GM21529 (cell line): ENCODE measurements around the gene CCDC77.
"Not testable (repeated sequence)": the region's sequence is repeated elsewhere in the genome, so short reads cannot be mapped to it uniquely, and the experiment has no call there.

Experiments used
- ATAC-seq: cut with Tn5 transposase; IDR thresholded peaks from one replicate; pipeline ENCODE4 v1.9.1; 2021; ENCODE audit not compliant: unreplicated experiment

The CCDC77 gene

GRCh38 chr12:401235-402028 lies at the start of gene CCDC77:
CCDC77 (plus strand) TSS chr12:401644; CDS start chr12:409384, 7,740 bp downstream.
- ATAC-seq = peak; percentile 99

- ATAC-seq = no peak
Observed at GRCh38 chr12:356276-356988, 45.0 kb upstream of the CCDC77 start.

DNA sequence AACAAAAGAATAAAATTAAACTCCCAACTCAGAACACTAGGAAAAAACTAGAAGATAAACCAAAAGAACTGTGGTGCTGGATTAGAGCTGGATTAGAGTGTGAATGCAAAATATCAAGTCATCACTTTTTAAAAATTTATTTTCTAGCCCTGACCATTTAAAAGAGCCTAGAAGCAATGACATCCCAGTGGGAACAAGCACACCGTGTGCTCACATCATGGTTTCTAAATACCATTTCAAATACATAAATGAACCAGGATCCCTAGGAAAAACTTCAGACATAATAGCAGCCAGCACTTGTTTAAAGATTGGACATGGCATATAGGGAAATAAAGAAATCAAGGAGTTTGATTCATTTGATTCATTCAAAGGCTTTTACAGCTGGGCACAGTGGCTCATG lies 42.4 kb upstream of the CCDC77 start:
- no peak for ATAC-seq

DNA sequence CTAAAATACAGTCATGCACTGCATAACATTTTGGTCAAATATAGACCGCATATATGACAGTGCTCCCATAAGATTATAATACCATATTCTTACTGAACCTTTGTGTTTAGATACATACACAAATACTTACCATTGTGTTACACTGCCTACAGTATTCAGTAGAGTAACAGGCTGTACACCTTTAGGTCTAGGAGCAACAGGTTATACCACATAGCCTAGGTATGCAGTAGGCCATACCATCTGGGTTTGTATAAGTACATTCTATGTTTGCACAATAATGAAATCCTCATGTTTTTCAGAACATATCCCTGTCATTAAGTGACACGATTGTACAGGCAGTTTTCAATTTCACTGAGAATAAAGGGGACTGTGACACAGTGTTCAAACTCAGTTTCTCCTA lies 34.6 kb upstream of the CCDC77 start:
- no peak for ATAC-seq

GRCh38 chr12:367972-368371 lies 33.5 kb upstream of the CCDC77 start:
- no peak for ATAC-seq

GRCh38 chr12:370739-371485 lies 30.5 kb upstream of the CCDC77 start:
- not testable (repeated sequence) for ATAC-seq

DNA sequence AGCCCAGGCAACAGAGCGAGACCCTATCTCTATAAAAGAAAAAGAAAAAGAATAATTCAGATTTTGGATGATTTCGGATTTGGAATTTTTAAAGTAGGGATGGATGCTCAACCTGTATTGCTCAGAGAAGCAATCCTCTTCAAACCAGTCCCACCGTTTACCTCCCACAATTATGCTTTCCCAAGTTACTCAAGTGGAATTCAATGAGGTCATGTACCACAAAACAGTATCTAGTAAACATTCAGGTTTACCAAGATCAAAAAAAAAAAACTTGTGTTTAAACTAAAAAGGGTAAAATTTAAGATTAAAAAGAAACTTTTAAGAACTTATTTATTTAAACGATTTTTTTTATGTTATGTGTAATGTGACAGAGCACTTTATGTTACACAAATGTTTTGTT lies 14.8 kb upstream of the CCDC77 start:
- no peak for ATAC-seq

DNA sequence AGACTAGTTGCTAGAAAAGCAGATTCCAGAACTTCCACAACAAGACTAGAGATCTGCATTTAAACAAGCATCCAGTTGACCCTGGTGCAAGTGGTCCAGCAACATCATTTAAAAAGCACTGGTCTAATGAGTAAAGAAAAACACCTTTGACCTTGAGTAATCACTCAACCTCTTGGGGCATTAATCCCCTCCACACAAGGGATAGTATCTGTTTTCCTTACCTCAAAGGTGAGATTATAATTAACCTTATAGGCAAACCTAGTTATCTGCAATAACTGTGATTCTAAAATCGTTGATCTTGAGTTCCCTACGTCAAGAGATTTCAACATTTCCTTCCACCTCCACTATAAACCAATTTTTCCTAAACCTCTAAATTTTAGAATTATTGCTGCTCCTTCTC lies 13.4 kb upstream of the CCDC77 start:
- ATAC-seq = no peak

GRCh38 chr12:388541-389141 lies 12.8 kb upstream of the CCDC77 start:
- peak; percentile 59 for ATAC-seq

GRCh38 chr12:389142-390096 lies 12.0 kb upstream of the CCDC77 start, which contains the start of gene KDM5A:
KDM5A (minus strand) TSS chr12:389320; CDS start chr12:389091, 229 bp downstream.
- ATAC-seq = peak; percentile 85

DNA sequence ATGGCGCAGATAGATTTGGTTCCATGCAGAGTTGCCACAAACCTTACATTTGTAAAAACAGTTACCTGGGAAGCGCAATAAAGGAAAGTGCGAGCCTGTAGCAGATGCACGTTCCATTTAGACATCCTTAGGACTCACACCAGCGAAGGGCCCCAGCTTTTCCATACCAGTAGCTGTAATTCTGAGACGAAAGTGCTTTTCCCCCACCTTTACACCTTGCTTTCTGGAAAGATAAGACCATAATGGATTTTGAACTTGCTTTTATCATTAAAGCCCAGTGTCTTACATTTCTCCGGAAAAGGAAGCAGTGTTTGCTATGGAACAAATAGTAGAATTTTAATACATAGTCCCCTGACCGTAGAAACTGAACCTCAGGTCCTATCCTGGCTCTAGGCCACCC lies 616 bp upstream of the CCDC77 start:
- no peak for ATAC-seq

- no peak for ATAC-seq
Observed at GRCh38 chr12:402029-402389, 565 bp downstream of the CCDC77 start.

DNA sequence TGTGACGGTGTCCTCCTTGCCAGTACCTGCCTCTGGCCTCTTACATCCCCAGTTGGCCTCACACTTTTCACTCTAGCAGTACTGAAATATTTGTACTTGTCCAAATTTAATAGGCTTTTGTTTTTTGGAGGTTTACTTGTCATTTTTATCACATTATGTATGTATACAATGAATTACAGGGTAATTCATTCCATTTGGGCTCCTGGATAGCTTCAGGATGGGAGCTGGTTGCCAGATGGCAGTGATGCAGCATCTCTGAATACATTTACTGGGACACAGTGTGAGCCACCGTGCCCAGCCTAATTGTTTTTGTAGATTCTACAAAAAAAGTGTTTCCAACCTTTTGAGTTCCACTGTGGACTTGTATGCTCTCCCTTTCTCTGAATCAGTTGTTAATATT lies 13.4 kb downstream of the CCDC77 start:
- ATAC-seq = no peak

- ATAC-seq = no peak
Observed at GRCh38 chr12:418432-418831, 17.0 kb downstream of the CCDC77 start.

DNA sequence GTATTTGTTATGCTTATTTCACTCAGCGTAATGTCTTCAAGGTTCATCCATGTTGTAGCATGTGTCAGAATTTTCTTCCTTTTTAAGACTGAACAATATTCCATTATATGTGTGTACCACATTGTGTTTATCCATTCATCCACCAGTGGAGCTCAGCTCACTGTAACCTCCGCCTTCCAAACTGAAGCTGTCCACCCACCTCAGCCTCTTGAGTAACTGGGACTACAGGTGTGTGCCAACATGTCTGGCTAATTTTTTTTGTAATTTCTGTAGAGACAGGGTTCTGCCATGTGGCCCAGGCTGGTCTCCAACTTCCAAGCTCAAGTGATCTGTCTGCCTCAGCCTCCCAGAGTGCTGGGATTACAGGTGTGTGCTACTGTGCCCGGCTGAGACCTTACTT lies 21.1 kb downstream of the CCDC77 start:
- no peak for ATAC-seq

- ATAC-seq = not testable (repeated sequence)
Observed at GRCh38 chr12:435737-436136, 34.3 kb downstream of the CCDC77 start.

GRCh38 chr12:442235-442884 lies 40.9 kb downstream of the CCDC77 start:
- ATAC-seq = no peak

DNA sequence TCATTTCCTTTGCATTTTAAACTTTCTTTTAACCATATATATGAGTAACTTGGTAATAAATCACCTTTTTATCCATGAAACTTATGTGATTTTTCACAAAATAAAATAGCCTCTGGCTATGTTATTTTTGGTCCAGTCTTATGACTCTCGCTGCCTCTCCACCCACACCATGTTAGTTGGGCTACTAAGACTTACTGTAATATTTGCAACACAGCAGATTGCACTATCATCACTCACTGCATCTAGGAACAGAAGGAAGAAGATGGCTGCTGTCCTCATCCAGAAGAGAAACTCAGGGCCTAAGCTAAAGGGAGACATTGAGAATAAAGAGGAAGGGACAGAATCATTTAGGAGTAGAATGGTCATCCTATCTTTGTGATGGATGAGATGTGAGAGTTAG lies 45.7 kb downstream of the CCDC77 start:
- no peak for ATAC-seq

DNA sequence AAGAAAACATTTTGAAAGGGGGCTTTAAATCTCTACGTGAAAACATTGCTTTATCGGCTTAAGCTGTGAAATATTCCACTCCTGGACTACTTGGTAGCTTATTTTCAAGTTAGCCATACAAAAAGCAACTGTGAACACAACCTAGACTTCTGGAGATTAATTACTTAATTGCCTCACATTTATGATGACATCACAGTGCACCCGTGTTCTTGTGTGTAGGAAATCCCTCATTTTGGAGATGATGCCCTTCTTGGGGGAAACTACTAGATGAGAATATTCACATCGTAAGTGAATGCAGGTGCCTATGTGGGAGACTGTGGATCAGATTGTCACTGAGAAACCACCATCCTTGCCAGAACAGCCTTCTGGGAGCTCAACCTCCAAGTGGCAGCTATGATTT lies 47.8 kb downstream of the CCDC77 start:
- ATAC-seq = no peak

GRCh38 chr12:450438-450837 lies 49.0 kb downstream of the CCDC77 start:
- ATAC-seq = no peak
